ENCODE results near the gene TBX15.

- TF ChIP-seq CTCF (optimal IDR thresholded peaks at IDR 0.05 in 1 of 3, IDR thresholded peaks at IDR 0.05 in 1 of 3, conservative IDR thresholded peaks at IDR 0.05 in 1 of 3; ENCODE audit: extremely low read depth in 1 of 3, insufficient read depth in 2 of 3, low read length in 3 of 3) (no peak), EZH2 (IDR thresholded peaks at IDR 0.05; ENCODE audit: low read length) (no peak)
Observed at GRCh38 chr1:118877668-118878396, 110.3 kb downstream of the TBX15 start.
